MV-4-11 (cell line): Measurements from ENCODE around the gene MBIP.
"Not testable (repeated sequence)": the region's sequence is repeated elsewhere in the genome, so short reads cannot be mapped to it uniquely, and the experiment has no call there.

Source experiments
- DNase-seq: peaks from one replicate; lab custom pipeline; 2025; lab: John Stamatoyannopoulos, UW

MBIP gene

GRCh38 chr14:36320200-36320896 lies at the start of gene MBIP:
MBIP (minus strand) TSS chr14:36320637; CDS start chr14:36320588, 49 bp downstream.
- peak; percentile 93 for DNase-seq

GRCh38 chr14:36367985-36368774 lies 47.7 kb upstream of the MBIP start:
- DNase-seq, result no peak

- DNase-seq, result no peak
Measured at GRCh38 chr14:36365766-36366165, 45.3 kb upstream of the MBIP start.

- DNase-seq, result peak; percentile 86
Measured at GRCh38 chr14:36363704-36364103, 43.3 kb upstream of the MBIP start.

GRCh38 chr14:36362648-36363047 lies 42.2 kb upstream of the MBIP start:
- no peak for DNase-seq

- peak; percentile 97 for DNase-seq
Measured at GRCh38 chr14:36361210-36361853, 40.9 kb upstream of the MBIP start.

GRCh38 chr14:36356862-36357261 lies 36.4 kb upstream of the MBIP start:
- DNase-seq, result no peak

- no peak for DNase-seq
Measured at GRCh38 chr14:36346052-36346451, 25.6 kb upstream of the MBIP start.

GRCh38 chr14:36344211-36344610 lies 23.8 kb upstream of the MBIP start:
- no peak for DNase-seq

- not testable (repeated sequence) for DNase-seq
Measured at GRCh38 chr14:36341811-36342210, 21.4 kb upstream of the MBIP start.

GRCh38 chr14:36340276-36340890 lies 19.9 kb upstream of the MBIP start:
- DNase-seq, result no peak

GRCh38 chr14:36339816-36340215 lies 19.4 kb upstream of the MBIP start:
- peak; percentile 97 for DNase-seq

- DNase-seq, result no peak
Measured at GRCh38 chr14:36333119-36333518, 12.7 kb upstream of the MBIP start.

- not testable (repeated sequence) for DNase-seq
Measured at GRCh38 chr14:36327573-36327972, 7.1 kb upstream of the MBIP start.

- DNase-seq, result no peak
Measured at GRCh38 chr14:36325853-36326252, 5.4 kb upstream of the MBIP start.

GRCh38 chr14:36324897-36325296 lies 4.5 kb upstream of the MBIP start:
- DNase-seq, result no peak

GRCh38 chr14:36320897-36321381 lies 502 bp upstream of the MBIP start:
- DNase-seq, result no peak

GRCh38 chr14:36319899-36320199 lies 588 bp downstream of the MBIP start:
- no peak for DNase-seq

GRCh38 chr14:36317650-36318049 lies 2.8 kb downstream of the MBIP start:
- DNase-seq, result no peak

GRCh38 chr14:36316131-36316530 lies 4.3 kb downstream of the MBIP start:
- no peak for DNase-seq

GRCh38 chr14:36315159-36315853 lies 5.1 kb downstream of the MBIP start:
- no peak for DNase-seq

GRCh38 chr14:36313898-36314297 lies 6.5 kb downstream of the MBIP start:
- DNase-seq, result peak; percentile 22
